ENCODE data around the gene ARHGEF2. TPM values are rescaled to one million over a fixed set of nuclear protein-coding genes. Genes with fewer than 3 reads are reported as not detected.

ARHGEF2 gene
- total and polyA plus RNA-seq, 2 of the 13 experiments (the other 11 are each of a cell fraction or from before 2014, with no cell fraction given): 16.1 to 32.1 TPM

DNA sequence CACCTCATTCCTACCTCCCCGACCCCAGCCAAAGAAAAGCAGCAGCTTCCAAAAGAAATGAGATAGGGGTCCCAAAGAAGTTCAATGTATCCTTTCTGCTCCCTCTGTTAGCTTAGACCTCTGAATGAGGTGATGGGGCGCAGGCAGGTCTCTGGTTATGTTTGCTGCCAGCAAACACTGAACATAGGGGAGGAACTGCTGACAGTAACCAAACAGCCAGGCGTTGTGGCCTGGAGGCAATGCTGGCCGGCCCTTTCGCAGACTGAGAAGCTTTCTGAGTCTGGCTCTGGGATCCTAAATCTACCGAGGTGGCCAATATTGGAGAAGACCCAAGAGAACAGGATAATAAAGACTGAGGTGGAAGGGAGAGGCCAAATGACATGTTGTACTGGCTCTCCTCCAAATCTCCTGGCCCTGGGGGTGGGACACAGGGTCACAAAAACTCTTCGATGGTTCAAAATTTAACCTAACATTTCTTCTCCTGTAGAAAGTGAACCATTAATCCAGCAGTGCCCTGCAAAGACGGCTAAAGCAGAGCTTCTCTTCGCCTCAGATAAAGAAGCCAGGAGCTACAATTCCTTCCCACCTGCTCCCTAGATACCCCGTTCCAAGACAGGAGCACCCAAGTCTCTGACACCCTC is 22.8 kb upstream of the ARHGEF2 start (continued):
- TF ChIP-seq SNAPC4 (CRISPR knock-in tag; IDR thresholded peaks at IDR 0.05) (no peak), ZBTB3 (CRISPR knock-in tag; IDR thresholded peaks at IDR 0.05; ENCODE audit: borderline replicate concordance, low read depth) (no peak), PITX1 (CRISPR knock-in tag; IDR thresholded peaks at IDR 0.05) (peak; percentile 26; the same call in 1 of the 2 replicates), SP1 (IDR thresholded peaks at IDR 0.05) (no peak), SP1 (CRISPR knock-in tag; IDR thresholded peaks at IDR 0.05) (no peak), SMARCC2 (IDR thresholded peaks at IDR 0.05) (no peak), GZF1 (CRISPR knock-in tag; IDR thresholded peaks at IDR 0.05) (no peak), ZNF788 (CRISPR knock-in tag; IDR thresholded peaks at IDR 0.05; ENCODE audit: borderline replicate concordance) (no peak), ZNF713 (CRISPR knock-in tag; IDR thresholded peaks at IDR 0.05) (no peak), DRAP1 (CRISPR knock-in tag; IDR thresholded peaks at IDR 0.05) (0 out of 2 replicates have a peak, but pooled peaks have one; percentile 15), ZNF768 (CRISPR knock-in tag; IDR thresholded peaks at IDR 0.05) (no peak), ZNF605 (CRISPR knock-in tag; IDR thresholded peaks at IDR 0.05) (peak; percentile 54; the same call in 1 of the 2 replicates), FOSL1 (CRISPR knock-in tag; IDR thresholded peaks at IDR 0.05; ENCODE audit: borderline replicate concordance) (no peak)
- TF ChIP-seq, protein P1, sequence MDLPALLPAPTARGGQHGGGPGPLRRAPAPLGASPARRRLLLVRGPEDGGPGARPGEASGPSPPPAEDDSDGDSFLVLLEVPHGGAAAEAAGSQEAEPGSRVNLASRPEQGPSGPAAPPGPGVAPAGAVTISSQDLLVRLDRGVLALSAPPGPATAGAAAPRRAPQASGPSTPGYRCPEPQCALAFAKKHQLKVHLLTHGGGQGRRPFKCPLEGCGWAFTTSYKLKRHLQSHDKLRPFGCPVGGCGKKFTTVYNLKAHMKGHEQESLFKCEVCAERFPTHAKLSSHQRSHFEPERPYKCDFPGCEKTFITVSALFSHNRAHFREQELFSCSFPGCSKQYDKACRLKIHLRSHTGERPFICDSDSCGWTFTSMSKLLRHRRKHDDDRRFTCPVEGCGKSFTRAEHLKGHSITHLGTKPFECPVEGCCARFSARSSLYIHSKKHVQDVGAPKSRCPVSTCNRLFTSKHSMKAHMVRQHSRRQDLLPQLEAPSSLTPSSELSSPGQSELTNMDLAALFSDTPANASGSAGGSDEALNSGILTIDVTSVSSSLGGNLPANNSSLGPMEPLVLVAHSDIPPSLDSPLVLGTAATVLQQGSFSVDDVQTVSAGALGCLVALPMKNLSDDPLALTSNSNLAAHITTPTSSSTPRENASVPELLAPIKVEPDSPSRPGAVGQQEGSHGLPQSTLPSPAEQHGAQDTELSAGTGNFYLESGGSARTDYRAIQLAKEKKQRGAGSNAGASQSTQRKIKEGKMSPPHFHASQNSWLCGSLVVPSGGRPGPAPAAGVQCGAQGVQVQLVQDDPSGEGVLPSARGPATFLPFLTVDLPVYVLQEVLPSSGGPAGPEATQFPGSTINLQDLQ (CRISPR knock-in tag; IDR thresholded peaks at IDR 0.05): no peak
- TF ChIP-seq, protein P2, sequence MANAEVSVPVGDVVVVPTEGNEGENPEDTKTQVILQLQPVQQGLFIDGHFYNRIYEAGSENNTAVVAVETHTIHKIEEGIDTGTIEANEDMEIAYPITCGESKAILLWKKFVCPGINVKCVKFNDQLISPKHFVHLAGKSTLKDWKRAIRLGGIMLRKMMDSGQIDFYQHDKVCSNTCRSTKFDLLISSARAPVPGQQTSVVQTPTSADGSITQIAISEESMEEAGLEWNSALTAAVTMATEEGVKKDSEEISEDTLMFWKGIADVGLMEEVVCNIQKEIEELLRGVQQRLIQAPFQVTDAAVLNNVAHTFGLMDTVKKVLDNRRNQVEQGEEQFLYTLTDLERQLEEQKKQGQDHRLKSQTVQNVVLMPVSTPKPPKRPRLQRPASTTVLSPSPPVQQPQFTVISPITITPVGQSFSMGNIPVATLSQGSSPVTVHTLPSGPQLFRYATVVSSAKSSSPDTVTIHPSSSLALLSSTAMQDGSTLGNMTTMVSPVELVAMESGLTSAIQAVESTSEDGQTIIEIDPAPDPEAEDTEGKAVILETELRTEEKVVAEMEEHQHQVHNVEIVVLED (CRISPR knock-in tag; IDR thresholded peaks at IDR 0.05; ENCODE audit: borderline replicate concordance): no peak
- TF ChIP-seq, protein P3, sequence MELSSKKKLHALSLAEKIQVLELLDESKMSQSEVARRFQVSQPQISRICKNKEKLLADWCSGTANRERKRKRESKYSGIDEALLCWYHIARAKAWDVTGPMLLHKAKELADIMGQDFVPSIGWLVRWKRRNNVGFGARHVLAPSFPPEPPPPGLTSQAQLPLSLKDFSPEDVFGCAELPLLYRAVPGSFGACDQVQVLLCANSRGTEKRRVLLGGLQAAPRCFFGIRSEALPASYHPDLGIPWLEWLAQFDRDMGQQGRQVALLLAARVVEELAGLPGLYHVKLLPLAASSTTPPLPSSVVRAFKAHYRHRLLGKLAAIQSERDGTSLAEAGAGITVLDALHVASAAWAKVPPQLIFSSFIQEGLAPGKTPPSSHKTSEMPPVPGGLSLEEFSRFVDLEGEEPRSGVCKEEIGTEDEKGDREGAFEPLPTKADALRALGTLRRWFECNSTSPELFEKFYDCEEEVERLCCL (CRISPR knock-in tag; IDR thresholded peaks at IDR 0.05; ENCODE audit: borderline replicate concordance): no peak

Measured in HepG2 (cell line).